DMS153 (cell line): ENCODE measurements around the gene HERC3.

Experiments
- DNase-seq: peaks from one replicate; lab custom pipeline; 2025; lab: John Stamatoyannopoulos, UW

HERC3 gene

GRCh38 chr4:88747351-88747750 lies 155.1 kb downstream of the HERC3 start:
- DNase-seq = no peak

- DNase-seq = no peak
Observed at GRCh38 chr4:88750369-88750768, 158.1 kb downstream of the HERC3 start.

- DNase-seq = no peak
Observed at GRCh38 chr4:88751258-88752075, 159.2 kb downstream of the HERC3 start.

GRCh38 chr4:88752076-88752463 lies 159.8 kb downstream of the HERC3 start:
- DNase-seq = no peak

GRCh38 chr4:88752754-88753153 lies 160.5 kb downstream of the HERC3 start:
- DNase-seq = no peak

GRCh38 chr4:88753658-88754571 lies 161.6 kb downstream of the HERC3 start:
- no peak for DNase-seq

GRCh38 chr4:88754796-88755195 lies 162.5 kb downstream of the HERC3 start:
- DNase-seq = no peak

GRCh38 chr4:88755454-88755853 lies 163.2 kb downstream of the HERC3 start:
- DNase-seq = no peak

- no peak for DNase-seq
Observed at GRCh38 chr4:88756149-88756548, 163.9 kb downstream of the HERC3 start.

GRCh38 chr4:88757067-88757466 lies 164.8 kb downstream of the HERC3 start:
- no peak for DNase-seq

- DNase-seq = no peak
Observed at GRCh38 chr4:88757776-88758175, 165.5 kb downstream of the HERC3 start.
